Ascending aorta (tissue), 2 donors: Measurements from ENCODE around the gene OCIAD1. TPM values are rescaled to one million over a fixed set of nuclear protein-coding genes. Genes with fewer than 3 reads are reported as not detected.
"Not testable (repeated sequence)": the region's sequence is repeated elsewhere in the genome, so short reads cannot be mapped to it uniquely, and the experiment has no call there.

ENCODE experiments used
- DNase-seq, 2 donors: peaks; one replicate each; pipeline ENCODE4 v3.0.0-alpha.2; 2019; ENCODE audit warnings: low spot score in 2 of 2
- H3K27ac ChIP-seq, 2 donors: fragments of 200-600 bp; sonication (generic); one replicate each; pipeline ENCODE4 v1.5.1; 2016 to 2017; ENCODE audit warnings: mild to moderate bottlenecking in 1 of 2
- H3K27me3 ChIP-seq: fragments of 200-600 bp; sonication (generic); one replicate; pipeline ENCODE4 v1.5.1; 2017
- H3K36me3 ChIP-seq, 2 donors: fragments of 200-600 bp; sonication (generic); one replicate each; pipeline ENCODE4 v1.5.1; 2016
- H3K4me1 ChIP-seq, 2 donors: fragments of 200-600 bp; sonication (generic); one replicate each; pipeline ENCODE4 v1.5.1; 2016 to 2017; ENCODE audit warnings: mild to moderate bottlenecking in 1 of 2
- H3K4me3 ChIP-seq, 2 donors: fragments of 200-600 bp; sonication (generic); one replicate each; pipeline ENCODE4 v1.5.1; 2016 to 2017; ENCODE audit warnings: mild to moderate bottlenecking in 1 of 2
- H3K9me3 ChIP-seq, 2 donors: fragments of 200-600 bp; sonication (generic); one replicate each; pipeline ENCODE4 v1.5.1; 2016
- CTCF ChIP-seq, 3 experiments: fragments of 200-600 bp in 2 of 3; fragments of 450-650 bp in 1 of 3; sonication (generic) in 2 of 3; IDR thresholded peaks; one replicate each; pipeline ENCODE4 v1.5.1; 2016 to 2019; ENCODE audit warnings: antibody characterized with exemption in 3 of 3, mild to moderate bottlenecking in 1 of 3, moderate library complexity in 1 of 3
- intact Hi-C: fragments of 100-400 bp; cut with DNase I; formaldehyde crosslinking; loops from one replicate; pipeline ENCODE4 v1.15.1; 2023
- total RNA-seq: library from RNA; depleted of rRNA; stranded (reverse); fragments of >200 nt; gene quantifications from one replicate; pipeline ENCODE4 v1.1.0, GENCODE V29; 2016

The OCIAD1 gene
- total RNA-seq, 1 donor from 2014 or later, result 146 TPM

DNA sequence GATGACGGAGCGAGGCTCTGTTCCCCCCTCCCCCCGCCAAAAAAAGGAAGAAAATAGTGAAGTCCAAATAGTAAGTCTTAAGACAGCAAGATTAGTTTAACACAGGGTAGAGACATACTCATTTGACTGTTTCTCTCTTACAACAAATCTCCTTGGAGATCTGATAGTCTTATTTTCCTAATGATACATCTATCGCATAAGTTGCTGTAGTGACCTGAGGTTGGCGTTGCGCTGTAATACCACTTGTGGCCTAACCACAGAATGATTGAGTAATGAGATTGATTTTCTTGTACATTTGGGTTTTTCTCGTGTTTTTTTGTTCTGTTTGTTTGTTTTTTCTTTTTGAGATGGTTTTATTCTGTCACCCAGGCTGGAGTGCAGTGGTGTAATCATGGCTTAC is 27.2 kb downstream of the OCIAD1 start:
- Histone ChIP-seq H3K4me1 (no peaks in the 10 kb centered on the region), H3K4me3 (no peak overlapping the region), H3K9me3 (no peaks in the 10 kb centered on the region), H3K36me3 (peaks cover 10 to 48% of the 10 kb centered on the region in 2 donors), H3K27me3 (no peaks in the 10 kb centered on the region), H3K27ac (no peak overlapping the region)
- intact Hi-C loops, result no loop called here
- no peak for DNase-seq
- TF ChIP-seq CTCF (IDR thresholded peaks at IDR 0.05), result no peak

- no peaks in the 10 kb centered on the region for H3K9me3 ChIP-seq
- H3K27ac ChIP-seq, result no peak overlapping the region
- no peak for DNase-seq
- H3K27me3 ChIP-seq, result no peaks in the 10 kb centered on the region
- H3K4me1 ChIP-seq, result no peaks in the 10 kb centered on the region
- no peak for TF ChIP-seq CTCF (IDR thresholded peaks at IDR 0.05)
- intact Hi-C loops, result no loop called here
- H3K4me3 ChIP-seq, result no peak overlapping the region
- H3K36me3 ChIP-seq, result peaks cover 10 to 28% of the 10 kb centered on the region in 2 donors
These were observed 31.1 kb downstream of the OCIAD1 start for GRCh38 chr4:48862038-48862437.

GRCh38 chr4:48862661-48863060 is 31.8 kb downstream of the OCIAD1 start:
- Histone ChIP-seq H3K27me3 (no peaks in the 10 kb centered on the region), H3K9me3 (no peaks in the 10 kb centered on the region), H3K4me3 (no peak overlapping the region), H3K27ac (no peak overlapping the region), H3K4me1 (no peaks in the 10 kb centered on the region), H3K36me3 (peaks cover 4 to 23% of the 10 kb centered on the region in 2 donors)
- no peak for TF ChIP-seq CTCF (IDR thresholded peaks at IDR 0.05)
- no peak for DNase-seq
- intact Hi-C loops, result no loop called here

DNA sequence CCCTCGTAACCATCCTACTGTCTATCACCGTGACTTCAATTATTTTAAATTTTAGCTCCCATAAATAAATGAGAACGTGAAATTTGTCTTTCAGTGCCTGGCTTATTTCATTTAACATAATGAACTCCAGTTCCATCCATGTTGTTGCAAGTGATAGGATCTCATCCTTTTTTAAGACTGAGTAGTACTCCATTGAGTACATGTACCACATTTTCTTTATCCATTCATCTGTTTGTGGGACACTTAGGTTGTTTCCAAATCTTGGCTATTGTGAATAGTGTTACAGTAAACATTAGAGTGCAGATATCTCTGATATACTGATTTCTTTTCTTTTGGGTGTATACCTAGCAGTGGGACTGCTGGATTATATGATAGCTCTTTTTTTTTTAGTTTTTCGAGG is 32.8 kb downstream of the OCIAD1 start:
- no peaks in the 10 kb centered on the region for H3K9me3 ChIP-seq
- intact Hi-C loops, result no loop called here
- no peak for DNase-seq
- no peaks in the 10 kb centered on the region for H3K27me3 ChIP-seq
- H3K4me1 ChIP-seq, result no peaks in the 10 kb centered on the region
- no peak overlapping the region for H3K27ac ChIP-seq
- no peak for TF ChIP-seq CTCF (IDR thresholded peaks at IDR 0.05)
- no peak overlapping the region for H3K4me3 ChIP-seq
- H3K36me3 ChIP-seq, result peaks cover 0 to 14% of the 10 kb centered on the region in 2 donors

- H3K4me1 ChIP-seq, intact Hi-C loops, DNase-seq, H3K27me3 ChIP-seq, H3K27ac ChIP-seq, H3K9me3 ChIP-seq, H3K4me3 ChIP-seq: not testable (repeated sequence)
- peaks cover 0 to 16% of the 10 kb centered on the region in 2 donors for H3K36me3 ChIP-seq
These were observed 33.8 kb downstream of the OCIAD1 start for GRCh38 chr4:48864696-48865095.

DNA sequence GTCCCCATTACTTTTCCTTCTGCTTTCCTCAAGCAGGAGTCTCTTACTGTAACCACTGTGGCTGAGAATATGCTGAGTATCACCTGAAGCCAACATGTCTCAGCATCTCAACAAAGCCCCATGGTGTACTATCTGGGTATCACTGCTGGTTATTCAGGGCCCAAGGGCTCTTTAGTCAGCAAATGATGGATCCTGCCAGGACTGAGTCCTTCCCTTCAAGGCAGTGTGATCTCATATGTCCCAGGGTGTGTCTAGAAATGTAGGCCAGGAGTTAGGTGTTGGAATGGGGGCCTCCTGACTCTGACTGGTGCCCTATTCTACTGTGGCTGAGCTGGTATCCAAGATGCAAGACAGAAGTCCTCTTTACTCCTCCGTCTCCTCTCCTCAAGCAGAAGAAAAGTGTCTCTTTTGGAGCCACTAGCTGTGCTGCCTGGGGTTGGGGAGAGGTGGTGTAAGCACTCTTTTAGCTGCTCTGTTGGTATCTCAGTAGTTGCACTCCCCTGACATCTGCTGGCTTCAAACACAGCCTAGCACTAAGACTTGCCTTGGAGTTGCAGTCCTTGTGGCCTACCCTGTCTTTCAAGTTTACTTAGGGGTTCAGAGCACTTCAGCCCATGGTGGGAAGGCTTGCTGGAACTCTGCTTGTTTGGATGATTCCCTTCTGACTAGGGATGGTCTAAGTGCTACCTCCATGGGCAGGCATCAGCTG is 47.1 kb downstream of the OCIAD1 start:
- Histone ChIP-seq H3K27me3 (no peaks in the 10 kb centered on the region), H3K9me3 (no peaks in the 10 kb centered on the region), H3K27ac (no peak overlapping the region), H3K36me3 (no peaks in the 10 kb centered on the region), H3K4me1 (no peaks in the 10 kb centered on the region), H3K4me3 (no peak overlapping the region)
- no peak for DNase-seq
- intact Hi-C loops, result no loop called here
- no peak for TF ChIP-seq CTCF (IDR thresholded peaks at IDR 0.05)
